HK-2 (cell line): ENCODE results near the gene GUCA2B.

Source experiments
- DNase-seq: peaks from one replicate; pipeline ENCODE4 v3.0.0-alpha.2; 2018; ENCODE audit not compliant: unreplicated experiment

The GUCA2B gene

GRCh38 chr1:42152907-42153600 lies at the start of gene GUCA2B:
TSS of gene GUCA2B (plus strand) at chr1:42153410. CDS start at chr1:42153451, 41 bp downstream.
- no peak for DNase-seq

GRCh38 chr1:42105025-42105424 lies 48.2 kb upstream of the GUCA2B start:
- DNase-seq = no peak

GRCh38 chr1:42108309-42108708 lies 44.9 kb upstream of the GUCA2B start:
- no peak for DNase-seq

GRCh38 chr1:42109600-42109999 lies 43.6 kb upstream of the GUCA2B start:
- DNase-seq = no peak

- no peak for DNase-seq
Measured at GRCh38 chr1:42114229-42114628, 39.0 kb upstream of the GUCA2B start.

GRCh38 chr1:42117214-42117613 lies 36.0 kb upstream of the GUCA2B start:
- no peak for DNase-seq

- no peak for DNase-seq
Measured at GRCh38 chr1:42118125-42118524, 35.1 kb upstream of the GUCA2B start.

GRCh38 chr1:42122408-42122807 lies 30.8 kb upstream of the GUCA2B start:
- DNase-seq = no peak

- DNase-seq = no peak
Measured at GRCh38 chr1:42125552-42125951, 27.7 kb upstream of the GUCA2B start.

GRCh38 chr1:42127767-42128166 lies 25.4 kb upstream of the GUCA2B start:
- no peak for DNase-seq

- DNase-seq = no peak
Measured at GRCh38 chr1:42128499-42128898, 24.7 kb upstream of the GUCA2B start.

GRCh38 chr1:42128964-42129363 lies 24.2 kb upstream of the GUCA2B start:
- DNase-seq = no peak

GRCh38 chr1:42130061-42130660 lies 23.0 kb upstream of the GUCA2B start:
- DNase-seq = no peak

- DNase-seq = no peak
Measured at GRCh38 chr1:42133390-42133789, 19.8 kb upstream of the GUCA2B start.

GRCh38 chr1:42133809-42134526 lies 19.2 kb upstream of the GUCA2B start:
- DNase-seq = no peak

- DNase-seq = no peak
Measured at GRCh38 chr1:42135426-42135825, 17.8 kb upstream of the GUCA2B start.

- DNase-seq = no peak
Measured at GRCh38 chr1:42136466-42136865, 16.7 kb upstream of the GUCA2B start.

- no peak for DNase-seq
Measured at GRCh38 chr1:42137766-42138165, 15.4 kb upstream of the GUCA2B start.

- no peak for DNase-seq
Measured at GRCh38 chr1:42138586-42138985, 14.6 kb upstream of the GUCA2B start.

GRCh38 chr1:42139444-42139843 lies 13.8 kb upstream of the GUCA2B start:
- DNase-seq = no peak

- DNase-seq = no peak
Measured at GRCh38 chr1:42140191-42140590, 13.0 kb upstream of the GUCA2B start.

GRCh38 chr1:42141978-42142377 lies 11.2 kb upstream of the GUCA2B start:
- no peak for DNase-seq
